GM21786 (cell line): Measurements from ENCODE around the gene ARHGAP19.
A peak's percentile ranks its signal among the peaks of the same experiment; 100 is the strongest.

Experiments
- ATAC-seq: cut with Tn5 transposase; IDR thresholded peaks from one replicate; pipeline ENCODE4 v1.9.1; 2021; ENCODE audit not compliant: unreplicated experiment

The ARHGAP19 gene

DNA sequence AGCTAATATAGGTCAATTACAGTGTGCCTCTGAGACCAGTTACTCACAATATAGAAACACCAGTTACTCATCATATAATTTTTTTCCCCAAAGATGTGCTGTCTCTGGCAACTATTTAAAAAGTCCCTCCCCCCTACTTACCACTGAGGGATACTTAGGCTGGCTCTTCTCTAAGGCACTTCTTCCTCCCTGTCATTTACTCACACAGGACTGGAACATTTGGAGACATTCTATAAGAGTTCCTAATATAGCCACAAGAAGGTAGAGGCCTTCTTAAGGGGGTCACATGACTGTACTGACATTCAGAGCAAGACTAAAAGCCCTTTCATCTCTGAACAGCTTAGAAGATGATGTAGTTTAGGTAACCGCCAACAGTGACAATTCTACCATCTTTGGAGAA is 62.3 kb downstream of the ARHGAP19 start:
- ATAC-seq, result no peak

DNA sequence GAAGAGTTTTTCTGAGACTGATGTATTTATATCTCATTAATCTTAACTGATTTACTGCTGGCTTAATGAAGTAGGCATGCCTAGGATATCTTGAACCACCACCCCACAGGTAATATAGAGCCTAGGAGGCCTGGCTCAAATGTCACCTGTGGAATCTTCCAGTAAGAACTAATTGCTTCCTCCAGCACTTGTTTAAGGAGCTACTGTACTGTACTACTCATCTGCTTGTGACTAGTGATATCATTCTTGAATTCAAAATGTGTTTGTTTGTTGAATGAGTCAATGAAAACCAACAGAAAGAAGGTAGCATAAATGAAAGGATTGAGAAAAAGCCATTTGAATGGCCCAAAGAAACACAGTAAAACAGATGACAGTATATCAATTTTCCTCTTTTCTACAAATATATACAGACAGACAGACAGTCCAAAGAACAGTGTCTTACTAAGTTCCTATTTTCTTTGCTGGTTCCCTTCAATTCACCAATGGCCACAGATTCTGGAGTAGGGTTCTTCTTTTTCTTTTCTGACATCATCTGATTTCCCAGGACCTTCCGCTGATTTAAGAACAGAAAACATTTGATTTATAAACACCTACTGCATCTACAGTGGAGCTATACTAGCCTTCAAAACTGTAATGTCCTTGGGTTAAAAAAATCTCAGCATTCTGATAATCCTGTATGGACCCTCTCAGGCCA is 63.0 kb downstream of the ARHGAP19 start:
- no peak for ATAC-seq

DNA sequence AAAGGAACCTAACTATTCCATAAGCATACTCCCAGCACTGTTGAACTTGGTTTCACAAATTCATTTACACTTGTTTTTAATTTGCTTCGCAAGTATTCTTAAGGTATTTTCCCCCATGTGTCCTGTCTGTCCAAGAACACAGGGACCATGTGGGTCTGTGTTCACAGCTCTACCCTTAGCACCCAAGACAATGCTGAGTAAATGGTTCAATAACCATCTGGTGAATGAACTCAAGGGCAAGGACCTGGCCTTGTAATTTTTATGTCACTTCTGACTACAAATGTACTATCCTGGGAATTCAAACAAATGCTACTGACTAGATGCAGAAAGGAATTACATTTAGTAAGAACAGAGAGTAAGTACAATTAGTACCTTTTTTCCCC is 63.7 kb downstream of the ARHGAP19 start:
- ATAC-seq, result no peak

DNA sequence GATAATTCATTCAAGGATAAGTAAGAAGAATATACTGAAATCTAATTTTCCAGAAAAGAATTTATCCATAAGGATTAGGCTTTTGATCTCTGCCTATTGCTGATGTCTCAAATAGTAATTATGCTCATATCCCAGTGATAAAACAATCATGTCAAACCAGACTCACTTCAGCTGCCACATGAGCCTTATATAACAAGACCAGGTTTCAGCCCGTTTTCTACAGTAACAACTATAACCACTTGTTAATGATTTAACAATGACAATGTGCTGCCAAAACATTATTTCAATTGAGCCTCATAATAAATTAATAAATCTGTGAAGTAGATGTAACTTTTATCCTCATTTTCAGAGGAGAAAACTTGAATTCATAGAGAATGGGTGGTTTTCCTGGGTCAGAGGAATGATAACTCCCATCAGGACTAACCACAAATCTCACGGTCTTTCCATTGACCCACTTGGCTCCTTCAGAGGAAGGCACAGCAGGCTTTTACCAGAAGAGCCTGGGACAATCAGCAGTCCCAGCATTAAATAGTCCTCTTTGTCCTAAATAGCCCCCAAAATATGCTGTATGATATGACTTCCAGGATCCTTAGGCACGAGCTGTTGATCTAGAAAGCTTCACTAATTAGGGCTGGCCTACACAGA is 64.2 kb downstream of the ARHGAP19 start:
- ATAC-seq, result no peak

DNA sequence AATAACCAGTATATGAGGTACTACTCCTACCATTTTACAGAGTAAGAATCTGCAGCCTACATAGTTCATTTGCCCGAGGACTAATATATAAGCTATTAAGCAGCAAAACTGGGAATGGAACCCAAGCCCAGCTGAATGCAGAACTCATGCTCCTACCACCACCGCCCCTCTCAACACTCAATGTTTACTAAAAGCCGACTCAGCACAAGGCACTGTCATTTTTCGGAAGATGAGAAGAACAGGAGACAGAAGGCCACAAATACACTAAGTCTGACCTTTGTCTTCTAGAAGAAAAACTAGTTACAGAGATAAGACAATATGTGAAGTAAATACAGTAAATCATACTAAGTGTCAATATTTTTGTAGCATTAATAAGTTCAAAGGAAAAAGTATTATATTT is 66.0 kb downstream of the ARHGAP19 start:
- no peak for ATAC-seq

DNA sequence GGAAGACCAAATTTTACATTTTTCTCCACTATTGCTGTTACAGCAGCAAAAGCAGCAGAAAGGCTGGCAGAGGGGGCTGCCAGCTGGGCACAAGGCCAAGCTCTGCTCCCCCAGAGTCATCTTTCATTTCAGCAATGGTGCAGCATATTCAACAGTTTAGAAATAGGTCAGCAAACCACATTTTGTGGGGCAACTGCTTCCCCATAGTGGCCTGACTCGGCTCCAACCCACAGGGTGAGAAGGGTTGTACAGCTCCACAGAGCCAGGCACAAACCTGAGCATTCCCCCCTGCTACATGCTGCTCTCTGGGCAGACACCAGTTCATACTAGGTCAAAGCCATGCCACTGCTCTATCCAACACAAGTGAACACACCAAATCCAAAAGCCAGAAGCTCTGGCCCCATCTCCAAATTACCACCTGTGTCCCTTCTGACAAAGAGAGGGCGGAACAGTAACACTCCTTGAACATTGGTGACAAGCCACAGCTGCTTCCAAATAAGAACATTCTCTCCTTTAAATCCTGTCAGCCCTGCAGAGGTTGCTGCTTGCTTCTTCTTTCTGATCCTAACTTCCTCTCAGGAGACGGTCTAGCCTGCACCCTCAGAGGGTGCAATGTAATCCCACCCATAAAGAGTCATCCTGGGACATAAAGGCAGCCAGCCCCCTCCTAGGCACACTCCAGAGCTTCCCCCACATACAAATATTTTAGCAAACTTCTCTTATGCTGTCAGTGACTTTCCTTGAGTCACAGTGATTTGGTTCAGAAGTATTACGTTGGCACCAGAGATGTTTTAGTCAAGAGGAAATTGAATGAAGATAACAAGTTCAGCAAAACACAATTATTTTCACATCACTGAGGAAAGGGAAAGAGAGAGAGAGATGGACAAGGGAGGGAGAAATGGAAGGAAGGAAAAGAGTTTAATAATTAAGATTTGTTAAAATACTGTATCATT is 67.7 kb downstream of the ARHGAP19 start:
- no peak for ATAC-seq

DNA sequence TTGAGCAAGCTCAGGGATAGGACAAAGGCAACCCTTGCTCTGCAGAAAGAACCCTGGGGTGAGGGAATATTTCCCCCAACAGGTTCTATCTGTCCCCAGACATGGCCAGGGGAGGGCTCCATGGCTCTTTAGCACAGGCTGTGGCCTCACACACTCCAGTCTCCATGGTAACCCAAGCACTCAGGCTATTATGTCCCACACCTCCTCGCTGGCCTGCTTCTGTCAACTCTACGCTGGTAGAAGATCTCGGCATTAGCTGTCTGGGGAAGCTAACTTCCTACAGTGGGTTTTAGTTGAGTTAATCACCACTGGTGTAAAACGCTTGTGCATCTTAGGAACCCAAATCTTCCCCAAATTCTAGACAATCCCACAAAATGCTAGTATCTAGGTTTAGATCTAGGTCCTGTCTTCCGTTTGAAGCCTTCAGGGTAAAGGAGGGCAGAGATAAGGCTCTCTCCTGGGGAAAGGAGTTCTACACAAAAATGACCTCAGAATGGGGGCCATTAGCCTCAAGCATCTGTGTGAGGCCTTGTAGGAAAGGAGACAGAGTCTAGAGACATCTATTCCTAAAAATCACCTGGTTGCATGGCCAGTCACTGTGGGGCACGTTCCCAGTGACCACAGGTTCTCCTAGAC is 70.0 kb downstream of the ARHGAP19 start:
- no peak for ATAC-seq

DNA sequence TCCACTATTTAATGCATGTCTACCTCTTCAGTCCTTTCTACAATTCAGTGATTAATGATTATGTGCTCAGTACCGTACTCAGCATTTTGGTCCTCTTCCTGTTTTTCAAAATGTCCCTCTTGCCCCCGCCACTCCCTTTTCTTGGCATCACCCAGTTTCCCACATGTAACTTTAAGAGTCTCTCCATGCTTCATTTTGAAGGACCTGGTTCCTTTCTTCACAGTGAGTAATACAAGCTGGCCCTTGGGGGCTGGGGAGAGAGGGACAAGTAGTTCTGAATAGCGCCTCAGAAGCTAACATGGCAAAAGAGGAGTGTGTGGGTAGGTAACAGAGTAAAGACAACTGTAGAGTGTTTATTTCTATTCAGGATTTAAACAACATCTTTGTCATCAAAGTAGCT is 72.1 kb downstream of the ARHGAP19 start:
- no peak for ATAC-seq

DNA sequence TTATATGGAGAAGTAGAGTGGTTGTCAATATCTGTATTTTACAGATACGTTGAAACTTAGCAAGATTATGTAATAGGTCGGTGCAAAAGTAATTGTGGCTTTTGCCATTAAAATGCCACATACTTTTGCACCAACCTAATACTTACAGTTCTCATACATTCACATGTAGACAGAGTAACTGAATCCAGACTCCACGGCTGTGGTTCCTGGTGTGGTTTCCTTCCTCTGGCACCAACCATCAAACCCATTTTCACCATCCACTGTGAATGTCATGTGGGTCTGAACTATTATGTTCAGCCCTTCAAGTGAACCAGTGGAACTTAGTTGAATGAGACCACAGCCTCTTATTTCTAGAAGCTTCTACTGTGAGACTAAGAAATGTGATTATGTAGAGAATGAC is 75.1 kb downstream of the ARHGAP19 start:
- no peak for ATAC-seq

DNA sequence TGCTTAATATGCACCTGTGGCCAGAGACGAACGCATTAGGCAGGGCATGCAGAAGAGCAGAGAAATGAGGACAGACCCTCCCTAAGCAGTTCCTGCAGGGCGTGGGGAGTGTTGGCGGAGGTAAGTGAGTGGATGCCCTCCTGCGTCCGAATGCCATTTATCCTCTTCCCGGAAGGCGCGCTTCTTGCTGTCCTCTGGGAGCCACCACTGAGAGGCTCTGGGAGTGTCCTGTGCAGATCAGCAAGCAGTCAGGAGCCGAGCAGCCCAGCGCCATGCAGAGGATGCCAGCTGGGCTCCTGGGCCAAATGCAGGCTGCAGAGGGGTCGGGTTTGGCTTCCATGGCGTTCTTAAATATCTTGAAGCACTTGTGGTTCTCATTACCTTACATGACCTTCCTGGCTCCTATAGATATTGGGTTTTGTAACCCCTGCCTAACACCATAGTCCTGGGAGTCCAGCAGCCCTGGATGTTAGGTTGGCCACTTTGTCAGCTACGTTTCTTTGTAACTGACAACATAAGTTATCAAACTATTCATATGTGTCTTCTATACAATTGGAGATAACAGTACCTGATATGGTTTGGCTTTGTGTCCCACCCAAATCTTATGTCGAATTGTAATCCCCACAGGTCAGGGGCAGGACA is 76.7 kb downstream of the ARHGAP19 start:
- no peak for ATAC-seq

DNA sequence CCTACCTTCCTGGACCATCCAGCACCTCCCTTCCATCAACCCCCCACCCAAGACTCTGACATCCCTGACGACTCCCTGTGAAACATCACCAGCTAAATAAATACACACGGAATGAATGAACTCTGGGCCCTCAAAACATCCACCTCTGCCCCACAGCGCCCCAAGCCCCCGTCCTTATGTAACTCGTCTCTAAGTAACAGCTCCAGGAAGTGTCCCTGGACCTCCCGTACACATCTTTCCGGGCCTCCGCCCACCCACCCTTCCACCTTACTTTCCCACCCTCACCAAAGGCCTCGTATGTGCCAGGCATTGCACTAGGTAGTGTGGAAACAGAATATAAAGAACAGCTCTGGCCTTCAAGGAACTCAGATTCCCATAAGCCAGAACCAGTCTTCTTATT is 79.0 kb downstream of the ARHGAP19 start:
- ATAC-seq, result no peak

DNA sequence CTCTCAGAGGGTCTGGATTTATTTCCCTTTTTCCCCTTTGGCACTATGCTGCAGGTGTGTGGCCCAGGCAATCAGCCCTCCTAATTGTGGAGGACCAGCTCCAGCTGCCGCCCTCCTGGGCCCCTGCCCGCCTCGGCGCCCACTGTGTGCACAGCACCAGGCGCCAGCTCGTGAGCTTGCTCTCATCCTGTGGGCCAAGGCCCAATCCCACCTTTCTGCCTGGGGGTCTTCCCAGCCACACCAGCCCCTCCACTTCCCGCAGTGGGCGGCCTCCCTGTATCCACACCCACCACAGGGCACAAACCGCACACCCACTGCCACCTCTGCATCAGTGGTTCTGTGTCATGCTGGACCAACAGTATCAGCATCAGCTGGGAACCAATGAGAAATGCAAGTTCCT is 81.2 kb downstream of the ARHGAP19 start:
- ATAC-seq, result no peak

DNA sequence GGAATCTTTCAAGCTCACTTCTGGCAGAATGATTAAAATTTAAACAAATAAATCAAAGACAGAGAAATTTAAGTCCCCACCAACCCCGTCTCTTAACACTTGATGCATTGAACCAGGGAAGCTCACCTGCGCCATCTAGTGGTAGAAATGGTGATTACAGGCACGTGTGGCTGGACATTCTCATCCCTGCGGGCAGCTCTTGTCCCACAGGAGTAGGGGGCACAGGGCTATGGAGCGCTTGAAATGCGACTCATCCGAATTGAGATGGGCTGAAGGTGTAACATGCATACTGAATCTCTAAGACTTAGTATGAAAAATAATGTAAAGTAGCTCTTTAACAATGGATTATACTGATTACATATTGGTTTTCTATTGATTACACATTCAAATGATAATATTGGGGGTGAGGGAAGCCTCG is 81.9 kb downstream of the ARHGAP19 start:
- no peak for ATAC-seq

DNA sequence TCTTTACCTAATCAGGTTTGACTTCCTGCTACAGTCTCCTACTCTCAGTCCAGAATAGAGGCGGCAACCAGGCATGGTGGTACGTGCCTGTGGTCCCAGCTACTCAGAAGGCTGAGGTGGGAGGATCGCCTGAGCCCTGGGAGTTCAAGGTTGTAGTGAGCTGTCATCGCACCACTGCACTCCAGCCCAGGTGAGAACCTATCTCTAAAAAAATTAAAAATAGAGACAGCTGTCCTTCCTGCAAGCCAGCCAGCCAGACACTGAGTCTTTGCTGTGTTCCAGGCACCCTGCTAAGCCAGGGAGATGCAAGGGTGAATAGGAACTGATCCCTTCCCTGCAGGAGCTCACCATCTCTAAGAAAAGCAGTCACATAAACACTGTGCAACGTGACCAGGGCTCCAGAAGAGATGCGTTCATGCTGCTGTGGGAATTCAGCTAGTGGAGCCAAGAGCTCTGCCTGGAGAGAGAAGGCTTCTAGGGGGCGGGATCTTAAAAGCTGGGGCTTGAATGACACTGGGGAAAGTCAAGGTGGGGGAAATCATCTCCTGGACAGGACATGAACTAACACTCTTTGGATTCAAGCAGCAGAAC is 84.6 kb downstream of the ARHGAP19 start:
- ATAC-seq, result no peak

DNA sequence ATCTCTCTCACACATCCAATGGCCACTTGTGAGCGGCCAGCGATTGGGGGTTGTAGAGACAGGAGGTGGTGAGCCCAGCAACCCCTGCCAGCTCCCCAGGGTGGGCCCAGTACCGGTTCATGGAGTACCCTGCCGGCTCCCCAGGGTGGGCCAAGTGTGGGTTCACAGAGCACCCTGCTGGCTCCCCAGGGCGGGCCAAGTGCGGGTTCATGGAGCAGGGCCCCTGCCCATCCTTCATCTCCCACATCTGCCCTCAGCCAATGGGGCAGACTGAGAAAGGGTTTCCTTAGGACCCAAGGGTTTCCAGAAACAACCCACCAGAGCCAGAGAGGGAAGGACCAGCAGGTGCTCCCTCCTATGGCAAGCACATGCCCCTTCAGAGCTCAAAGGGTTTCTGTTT is 85.3 kb downstream of the ARHGAP19 start:
- no peak for ATAC-seq

DNA sequence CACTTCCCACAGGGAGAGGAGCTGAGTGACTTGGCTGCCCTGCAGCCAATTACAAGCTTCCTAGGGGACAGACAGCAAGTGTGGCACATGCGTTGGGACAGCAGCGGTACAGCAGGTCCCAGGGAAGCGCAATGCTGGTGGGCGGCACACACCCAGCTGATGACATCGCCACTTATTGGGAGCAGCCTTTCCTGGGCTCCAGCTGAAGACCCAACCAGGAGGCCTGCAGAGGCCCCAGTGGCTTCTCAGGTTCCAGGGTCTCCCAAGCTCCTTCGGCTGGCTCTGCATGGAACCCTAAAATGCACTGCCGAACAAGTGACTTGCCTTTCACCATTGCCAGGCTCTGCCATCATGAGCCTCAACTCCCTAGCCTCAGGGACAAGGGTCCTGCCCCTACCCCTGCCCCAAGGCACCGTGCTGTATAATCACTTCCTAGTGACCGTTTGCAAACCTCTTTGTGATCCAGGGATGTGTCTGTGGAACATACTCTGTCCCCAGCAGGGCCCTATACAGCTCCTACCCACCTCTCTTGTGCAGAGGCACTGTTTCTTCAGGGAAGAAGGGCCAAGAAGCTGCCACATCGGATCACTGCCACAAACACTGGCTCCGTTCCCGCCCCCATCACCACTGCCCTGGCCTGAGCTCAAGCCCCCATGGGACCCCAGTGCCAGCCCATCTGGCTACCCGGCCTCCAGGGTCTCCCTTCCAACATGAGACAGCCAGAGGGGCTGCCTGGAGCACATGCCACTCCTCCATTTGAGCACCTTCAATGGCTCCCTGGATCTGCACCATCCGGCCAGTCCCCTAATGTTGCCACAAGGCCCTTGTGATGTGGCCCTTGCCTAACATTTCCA is 87.4 kb downstream of the ARHGAP19 start:
- ATAC-seq, result no peak

DNA sequence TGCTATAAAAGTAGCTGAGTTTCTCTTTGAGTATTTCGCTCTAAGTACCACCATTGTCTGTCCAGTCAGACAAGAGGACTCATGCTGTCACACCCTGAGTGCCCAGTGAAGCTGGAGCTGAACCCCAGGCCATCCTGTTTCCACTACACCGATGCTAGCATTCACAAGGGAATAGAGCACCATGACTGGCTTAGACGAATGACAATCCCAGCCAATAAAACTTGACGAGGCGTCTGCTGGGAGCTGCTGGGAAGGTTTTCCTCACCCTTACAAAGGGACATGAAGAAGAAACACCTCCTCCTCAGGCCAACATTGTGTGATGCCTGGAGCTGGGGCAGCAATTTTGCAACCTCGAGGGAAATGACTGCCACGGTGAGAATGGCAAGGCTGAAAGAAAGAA is 89.2 kb downstream of the ARHGAP19 start:
- no peak for ATAC-seq

DNA sequence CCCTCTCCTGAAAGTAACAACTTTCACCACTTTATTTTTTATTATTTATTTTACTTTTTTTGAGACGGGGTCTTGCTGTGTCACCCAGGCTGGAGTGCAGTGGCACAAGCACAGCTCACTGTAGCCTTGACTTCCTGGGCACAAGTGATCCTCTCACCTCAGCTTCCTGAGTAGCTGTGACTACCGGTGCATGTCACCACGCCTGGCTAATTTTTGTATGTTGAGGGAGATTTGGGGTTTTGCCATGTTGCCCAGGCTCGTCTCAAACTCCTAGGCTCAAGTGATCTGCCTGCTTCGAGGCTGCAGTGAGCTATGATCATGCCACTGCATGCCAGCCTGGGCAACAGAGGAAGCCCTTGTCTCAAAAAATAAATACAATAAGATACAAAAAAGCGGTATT is 91.8 kb downstream of the ARHGAP19 start:
- ATAC-seq, result peak; percentile 41

DNA sequence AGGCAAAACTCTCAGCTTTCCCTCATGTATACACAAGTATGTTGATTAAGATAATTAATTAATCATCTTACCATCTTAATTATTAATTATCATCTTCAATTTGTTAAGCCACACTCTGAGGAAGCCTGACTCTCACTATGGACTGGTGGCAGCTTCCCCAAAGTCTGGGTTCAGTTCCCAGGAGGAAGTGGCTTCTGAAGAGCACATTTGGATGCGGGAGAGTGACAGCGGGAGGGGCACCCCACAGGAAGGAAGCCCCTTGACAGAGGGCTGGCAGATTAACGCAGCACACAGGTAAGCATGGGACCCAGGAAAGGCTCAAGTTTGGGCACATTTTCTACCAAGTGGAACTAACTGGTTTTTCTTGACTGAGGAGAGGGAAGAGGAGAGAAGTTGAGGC is 93.3 kb downstream of the ARHGAP19 start:
- ATAC-seq, result no peak
